Thyroid gland (tissue), 4 donors: Measurements from ENCODE around the gene ESCO1. TPM values are rescaled to one million over a fixed set of nuclear protein-coding genes. Genes with fewer than 3 reads are reported as not detected.

Experiments used
- DNase-seq, 2 donors: peaks; one replicate each; pipeline ENCODE4 v3.0.0-alpha.2; 2019
- H3K27ac ChIP-seq, 3 donors: fragments of 200-600 bp; sonication (generic); 1 replicate in 2 of 3; 2 replicates in 1 of 3; pipeline ENCODE4 v1.5.1; 2016 to 2019; ENCODE audit warnings: mild to moderate bottlenecking in 1 of 3, moderate library complexity in 1 of 3
- H3K27me3 ChIP-seq: fragments of 200-600 bp; sonication (generic); one replicate; pipeline ENCODE4 v1.5.1; 2019
- H3K36me3 ChIP-seq, 2 donors: fragments of 200-600 bp; sonication (generic); one replicate each; pipeline ENCODE4 v1.5.1; 2016 to 2019
- H3K4me1 ChIP-seq, 2 donors: fragments of 200-600 bp; sonication (generic); one replicate each; pipeline ENCODE4 v1.5.1; 2017 to 2019
- H3K4me3 ChIP-seq, 3 donors: fragments of 200-600 bp; sonication (generic); replicated peaks in 1 of 3; 1 replicate in 2 of 3; 2 replicates in 1 of 3; pipeline ENCODE4 v1.5.1; 2016; ENCODE audit warnings: mild to moderate bottlenecking in 1 of 3
- H3K9me3 ChIP-seq: fragments of 200-600 bp; sonication (generic); one replicate; pipeline ENCODE4 v1.5.1; 2017
- CTCF ChIP-seq, 6 experiments: fragments of 200-600 bp in 3 of 6; fragments of 450-650 bp in 3 of 6; sonication (generic) in 3 of 6; IDR thresholded peaks; one replicate each; pipeline ENCODE4 v1.5.1; 2016 to 2019; ENCODE audit warnings: antibody characterized with exemption in 6 of 6, mild to moderate bottlenecking in 2 of 6, inconsistent platforms in 1 of 6, moderate library complexity in 1 of 6
- POLR2A ChIP-seq, 2 donors: fragments of 450-650 bp; IDR thresholded peaks; one replicate each; pipeline ENCODE4 v1.6.1; 2017; ENCODE audit warnings: antibody characterized with exemption in 2 of 2, mild to moderate bottlenecking in 2 of 2, moderate library complexity in 1 of 2
- WGBS, 2 donors: methylation state at CpG; one replicate each; pipeline ENCODE4 v1.1.5; 2017; 5-methylcytosine and 5-hydroxymethylcytosine counted together
- intact Hi-C: fragments of 100-400 bp; cut with DNase I; formaldehyde crosslinking; loops from one replicate; pipeline ENCODE4 v1.15.1; 2023
- total RNA-seq, 4 donors: library from RNA; depleted of rRNA; stranded (reverse); fragments of >200 nt; gene quantifications; one replicate each; pipeline ENCODE4 v1.2.3, GENCODE V29; 2016

ESCO1 gene
- total RNA-seq, 4 donors from 2014 or later = 24.6 to 38.3 (median 31.3) TPM

GRCh38 chr18:21548647-21549046 lies 51.9 kb downstream of the ESCO1 start:
- no peak for DNase-seq
- TF ChIP-seq CTCF (IDR thresholded peaks at IDR 0.05) = no peak
- no peak for TF ChIP-seq POLR2A (IDR thresholded peaks at IDR 0.05)
- Histone ChIP-seq H3K36me3 (no peaks in the 10 kb centered on the region), H3K4me3 (no peak overlapping the region), H3K27me3 (no peaks in the 10 kb centered on the region), H3K4me1 (no peaks in the 10 kb centered on the region), H3K9me3 (no peaks in the 10 kb centered on the region), H3K27ac (no peak overlapping the region)
- intact Hi-C loops = no loop called here
- WGBS, 2 donors = 95 to 97% methylated on average over 2 of the region's 2 CpGs

GRCh38 chr18:21546423-21546822 lies 54.1 kb downstream of the ESCO1 start:
- intact Hi-C loops = no loop called here
- DNase-seq = no peak
- Histone ChIP-seq H3K27me3 (no peaks in the 10 kb centered on the region), H3K36me3 (no peaks in the 10 kb centered on the region), H3K4me3 (no peak overlapping the region), H3K9me3 (no peaks in the 10 kb centered on the region), H3K4me1 (no peaks in the 10 kb centered on the region), H3K27ac (no peak overlapping the region)
- 97 to 98% methylated on average over 5 of the region's 5 CpGs for WGBS, 2 donors
- TF ChIP-seq CTCF (IDR thresholded peaks at IDR 0.05) = no peak
- TF ChIP-seq POLR2A (IDR thresholded peaks at IDR 0.05) = no peak

- Histone ChIP-seq H3K4me1 (peaks cover 0 to 4% of the 10 kb centered on the region in 2 donors), H3K27me3 (no peaks in the 10 kb centered on the region), H3K36me3 (peaks cover 14 to 15% of the 10 kb centered on the region in 2 donors), H3K9me3 (no peaks in the 10 kb centered on the region), H3K4me3 (no peak overlapping the region), H3K27ac (no peak overlapping the region)
- 94% methylated on average over 3 of the region's 3 CpGs for WGBS, 2 donors
- no peak for DNase-seq
- intact Hi-C loops = no loop called here
- TF ChIP-seq CTCF (IDR thresholded peaks at IDR 0.05) (no peak), POLR2A (IDR thresholded peaks at IDR 0.05) (no peak)
Measured at GRCh38 chr18:21538230-21538629, 62.3 kb downstream of the ESCO1 start.

- no peaks in the 10 kb centered on the region for H3K9me3 ChIP-seq
- H3K4me3 ChIP-seq = no peak overlapping the region
- H3K4me1 ChIP-seq = no peaks in the 10 kb centered on the region
- 85 to 91% methylated on average over 1 of the region's 1 CpG for WGBS, 2 donors
- H3K27me3 ChIP-seq = no peaks in the 10 kb centered on the region
- no peak overlapping the region for H3K27ac ChIP-seq
- TF ChIP-seq CTCF (IDR thresholded peaks at IDR 0.05) (no peak), POLR2A (IDR thresholded peaks at IDR 0.05) (no peak)
- DNase-seq = no peak
- peaks cover 19 to 21% of the 10 kb centered on the region in 2 donors for H3K36me3 ChIP-seq
- intact Hi-C loops = no loop called here
Measured at GRCh38 chr18:21534327-21534726, 66.2 kb downstream of the ESCO1 start.

GRCh38 chr18:21526463-21526862 lies 74.0 kb downstream of the ESCO1 start:
- H3K9me3 ChIP-seq = no peaks in the 10 kb centered on the region
- intact Hi-C loops = no loop called here
- peaks cover 13 to 17% of the 10 kb centered on the region in 2 donors for H3K4me1 ChIP-seq
- H3K4me3 ChIP-seq = no peak overlapping the region
- 30 to 39% methylated on average over 2 of the region's 2 CpGs for WGBS, 2 donors
- peaks cover 3 to 6% of the 10 kb centered on the region in 2 donors for H3K36me3 ChIP-seq
- peak overlapping the region in 2 of 3 donors; percentile 51 to 67 for H3K27ac ChIP-seq
- TF ChIP-seq CTCF (IDR thresholded peaks at IDR 0.05) = no peak
- TF ChIP-seq POLR2A (IDR thresholded peaks at IDR 0.05) = no peak
- H3K27me3 ChIP-seq = no peaks in the 10 kb centered on the region
- peak; percentile 38 to 45 for DNase-seq
